HepG2 (cell line): ENCODE results near the gene CITED4. TPM values are rescaled to one million over a fixed set of nuclear protein-coding genes. Genes with fewer than 3 reads are reported as not detected.

ENCODE experiments used
- ATAC-seq: fragments of 200-7000 bp; cut with Tn5 transposase; 3 replicates; pipeline ENCODE4 v1.9.1; 2020; ENCODE audit warnings: mild to moderate bottlenecking, moderate library complexity
- BruUV-seq: library from RNA; stranded (reverse); fragments of 400-500 nt; replicated peaks from 2 replicates; lab custom pipeline; 2021; lab: Mats Ljungman, UMichigan
- CTCF ChIA-PET: fragments of 300-600 bp; formaldehyde crosslinking; extraction: SDS; loops from one replicate; lab custom pipeline; 2021; ENCODE audit warnings: low total read pairs, inconsistent platforms, low intra/inter-chr PET ratio; lab: Yijun Ruan, JAX
- POLR2A ChIA-PET: fragments of 350-600 bp; sonication (Branson Sonifier 250); formaldehyde crosslinking; loops from one replicate; lab custom pipeline; 2020; ENCODE audit warnings: antibody characterized with exemption, inconsistent platforms; lab: Yijun Ruan, JAX
- DNase-seq: peaks from one replicate; pipeline ENCODE4 v3.0.0-alpha.2; 2015; ENCODE audit warnings: low spot score
- FAIRE-seq: peaks from 3 replicates; lab custom pipeline; 2011; peaks lifted over from hg19 to GRCh38; lab: Jason Lieb, UNC
- H2AFZ ChIP-seq: one replicate; pipeline ENCODE4 v1.6.1; 2011; ENCODE audit warnings: low read length, inconsistent platforms
- H3K27ac ChIP-seq: fragments of 300-600 bp; 3 replicates; pipeline ENCODE4 v1.8.0; 2011; ENCODE audit warnings: mixed run types, mild to moderate bottlenecking, mixed read lengths, low read length, inconsistent platforms; ENCODE audit not compliant: insufficient read depth; ENCODE audit errors: extremely low read length
- H3K27me3 ChIP-seq, 2 experiments: fragments of 200-600 bp in 1 of 2; 2 replicates in 1 of 2; 3 replicates in 1 of 2; pipeline versions ENCODE4 v1.6.0 to v1.8.0; 2011; ENCODE audit warnings: low read length in 2 of 2, mild to moderate bottlenecking in 2 of 2, moderate library complexity in 2 of 2, inconsistent platforms in 1 of 2; ENCODE audit not compliant: insufficient read depth in 2 of 2, control insufficient read depth in 1 of 2
- H3K36me3 ChIP-seq, 2 experiments: fragments of 200-600 bp in 1 of 2; replicated peaks in 1 of 2; 2 replicates in 1 of 2; 3 replicates in 1 of 2; pipeline versions ENCODE4 v1.5.1 to v1.8.0; 2011; ENCODE audit warnings: low read length in 2 of 2, inconsistent platforms in 1 of 2; ENCODE audit not compliant: insufficient read depth in 2 of 2, control insufficient read depth in 1 of 2
- H3K4me1 ChIP-seq: 2 replicates; pipeline ENCODE4 v1.5.1; 2012; ENCODE audit warnings: low read length, inconsistent platforms; ENCODE audit not compliant: insufficient read depth
- H3K4me2 ChIP-seq: 2 replicates; pipeline ENCODE4 v1.6.0; 2011; ENCODE audit warnings: low read depth, low read length, inconsistent platforms
- H3K4me3 ChIP-seq, 3 experiments: fragments of 200-600 bp in 1 of 3; sonication (generic), shearing (Covaris generic) in 1 of 3; replicated peaks in 1 of 3; 2 replicates each; pipeline ENCODE4 v1.5.1; 2011 to 2016; ENCODE audit warnings: low read length in 3 of 3, inconsistent platforms in 2 of 3, low read depth in 2 of 3, mild to moderate bottlenecking in 2 of 3, control low read depth in 1 of 3, mixed read lengths in 1 of 3; ENCODE audit not compliant: insufficient read depth in 1 of 3
- H3K79me2 ChIP-seq: one replicate; pipeline ENCODE4 v1.6.1; 2011; ENCODE audit warnings: low read length, inconsistent platforms; ENCODE audit not compliant: insufficient read depth
- H3K9ac ChIP-seq: 2 replicates; pipeline ENCODE4 v1.6.0; 2011; ENCODE audit warnings: mild to moderate bottlenecking, low read depth, low read length, inconsistent platforms; ENCODE audit not compliant: insufficient read depth
- H3K9me3 ChIP-seq: 2 replicates; pipeline ENCODE4 v1.5.1; 2012; ENCODE audit warnings: mild to moderate bottlenecking, low read length
- H4K20me1 ChIP-seq: 2 replicates; pipeline ENCODE4 v1.6.0; 2011; ENCODE audit warnings: inconsistent platforms, mild to moderate bottlenecking, low read length, moderate library complexity; ENCODE audit not compliant: insufficient read depth
- BRF2 ChIP-seq: sonication (generic); formaldehyde crosslinking; IDR thresholded peaks from 2 replicates; pipeline ENCODE4 v1.8.1; 2022; ENCODE audit warnings: mild to moderate bottlenecking, missing genetic modification reagents
- NFYC ChIP-seq: IDR thresholded peaks from 2 replicates; pipeline ENCODE4 v1.6.1; 2016; ENCODE audit warnings: missing genetic modification reagents, missing compliant biosample characterization
- SKIL ChIP-seq: sonication (generic); formaldehyde crosslinking; IDR thresholded peaks from 2 replicates; pipeline ENCODE4 v1.8.0; 2022; ENCODE audit warnings: missing genetic modification reagents, mild to moderate bottlenecking, moderate library complexity, borderline replicate concordance
- ZMYM4 ChIP-seq: sonication (generic); formaldehyde crosslinking; IDR thresholded peaks from 2 replicates; pipeline ENCODE4 v1.8.1; 2023; ENCODE audit warnings: mild to moderate bottlenecking, missing genetic modification reagents
- ZNF121 ChIP-seq: sonication (generic); formaldehyde crosslinking; IDR thresholded peaks from 2 replicates; pipeline ENCODE4 v1.5.0; 2020; ENCODE audit warnings: mild to moderate bottlenecking, missing genetic modification reagents
- ZNF317 ChIP-seq: sonication (generic); formaldehyde crosslinking; IDR thresholded peaks from 2 replicates; pipeline ENCODE4 v1.5.0; 2020; ENCODE audit warnings: mild to moderate bottlenecking, missing genetic modification reagents
- ZNF329 ChIP-seq: sonication (generic); formaldehyde crosslinking; IDR thresholded peaks from 2 replicates; pipeline ENCODE4 v1.9.0; 2021; ENCODE audit warnings: low read depth, mild to moderate bottlenecking, missing genetic modification reagents
- ZNF576 ChIP-seq: sonication (generic); formaldehyde crosslinking; IDR thresholded peaks from 2 replicates; pipeline ENCODE4 v1.4.0; 2020; ENCODE audit warnings: mild to moderate bottlenecking, missing genetic modification reagents
- ZSCAN25 ChIP-seq: sonication (generic); formaldehyde crosslinking; IDR thresholded peaks from 2 replicates; pipeline ENCODE4 v1.8.0; 2022; ENCODE audit warnings: mild to moderate bottlenecking, missing genetic modification reagents
- WGBS: methylation state at CpG from one replicate; pipeline ENCODE4 v1.1.6; 2017; ENCODE audit warnings: low lambda C conversion rate; 5-methylcytosine and 5-hydroxymethylcytosine counted together
- in situ Hi-C: cut with HindIII; loops from 2 replicates; pipeline ENCODE4 v1.10.0; 2017; ENCODE audit warnings: low pct_unique_long_range_greater_than_20kb; ENCODE audit not compliant: extremely low pct_ligation_motif_present
- intact Hi-C: fragments of 100-400 bp; cut with micrococcal nuclease; formaldehyde crosslinking; loops from one replicate; pipeline ENCODE4 v1.10.0; 2022; ENCODE audit not compliant: unreplicated experiment
- polyA plus RNA-seq, 8 experiments: library from polyadenylated mRNA; depleted of rRNA in 3 of 8; stranded (reverse) in 7 of 8; unstranded in 1 of 8; fragments of >200 nt; fragmentation: Illumina TruSeq in 4 of 8; extraction: Trizol in 4 of 8; gene quantifications; 2 replicates each; pipeline versions ENCODE4 v1.2.1 to v1.2.3, GENCODE V29; 2011 to 2016; ENCODE audit warnings: low read depth in 4 of 8, missing spikeins in 1 of 8, mixed read lengths in 1 of 8; ENCODE audit not compliant: insufficient read depth in 1 of 8
- total RNA-seq, 5 experiments: library from RNA; depleted of rRNA; stranded (reverse); fragments of >200 nt; fragmentation: Illumina TruSeq; extraction: Trizol; gene quantifications; 2 replicates each; pipeline ENCODE4 v1.2.3, GENCODE V29; 2016; ENCODE audit warnings: low read depth in 1 of 5
- TF ChIP-seq, protein P1 (sequence below): sonication (generic); formaldehyde crosslinking; IDR thresholded peaks from 2 replicates; pipeline ENCODE4 v1.5.0; 2020; ENCODE audit warnings: mild to moderate bottlenecking, missing genetic modification reagents
- TF ChIP-seq, protein P2 (sequence below): sonication (generic); formaldehyde crosslinking; IDR thresholded peaks from 2 replicates; pipeline ENCODE4 v1.4.0; 2020; ENCODE audit warnings: mild to moderate bottlenecking, missing genetic modification reagents

Gene CITED4
- total and polyA plus RNA-seq, 2 of the 13 experiments (the other 11 are each of a cell fraction or from before 2014, with no cell fraction given) = 1.5 to 9.9 TPM

GRCh38 chr1:40892354-40892753, 30.2 kb upstream of the CITED4 start:
- no peaks in the 10 kb centered on the region; a peak in 1 of 5 replicates for H3K27me3 ChIP-seq
- peaks cover 28% of the 10 kb centered on the region for H3K4me1 ChIP-seq
- intact Hi-C loops (no loop called here), in situ Hi-C loops (no loop called here)
- BruUV-seq = no TSS peak
- no peak overlapping the region for H3K27ac ChIP-seq
- no peaks in the 10 kb centered on the region for H4K20me1 ChIP-seq
- no peaks in the 10 kb centered on the region for H3K36me3 ChIP-seq
- H3K4me3 ChIP-seq = no peak overlapping the region
- H3K9ac ChIP-seq = no peak overlapping the region
- H2AFZ ChIP-seq = no peak overlapping the region
- peaks cover 22% of the 10 kb centered on the region for H3K9me3 ChIP-seq
- CTCF ChIA-PET = no interaction called here
- POLR2A ChIA-PET = no interaction called here
- FAIRE-seq (no peak), ATAC-seq (no peak), DNase-seq (no peak)
- no peak for TF ChIP-seq ZNF317 (CRISPR knock-in tag)
- TF ChIP-seq, protein P1, sequence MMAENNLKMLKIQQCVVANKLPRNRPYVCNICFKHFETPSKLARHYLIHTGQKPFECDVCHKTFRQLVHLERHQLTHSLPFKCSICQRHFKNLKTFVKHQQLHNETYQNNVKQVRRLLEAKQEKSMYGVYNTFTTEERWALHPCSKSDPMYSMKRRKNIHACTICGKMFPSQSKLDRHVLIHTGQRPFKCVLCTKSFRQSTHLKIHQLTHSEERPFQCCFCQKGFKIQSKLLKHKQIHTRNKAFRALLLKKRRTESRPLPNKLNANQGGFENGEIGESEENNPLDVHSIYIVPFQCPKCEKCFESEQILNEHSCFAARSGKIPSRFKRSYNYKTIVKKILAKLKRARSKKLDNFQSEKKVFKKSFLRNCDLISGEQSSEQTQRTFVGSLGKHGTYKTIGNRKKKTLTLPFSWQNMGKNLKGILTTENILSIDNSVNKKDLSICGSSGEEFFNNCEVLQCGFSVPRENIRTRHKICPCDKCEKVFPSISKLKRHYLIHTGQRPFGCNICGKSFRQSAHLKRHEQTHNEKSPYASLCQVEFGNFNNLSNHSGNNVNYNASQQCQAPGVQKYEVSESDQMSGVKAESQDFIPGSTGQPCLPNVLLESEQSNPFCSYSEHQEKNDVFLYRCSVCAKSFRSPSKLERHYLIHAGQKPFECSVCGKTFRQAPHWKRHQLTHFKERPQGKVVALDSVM (CRISPR knock-in tag) = peak; percentile 83
- TF ChIP-seq ZNF121 = peak; percentile 75
- WGBS = 0% methylated on average over 2 of the region's 2 CpGs
- no peaks in the 10 kb centered on the region for H3K79me2 ChIP-seq
- H3K4me2 ChIP-seq = no peak overlapping the region

- ChIA-PET POLR2A (interaction anchor here (0.7 kb wide), 1 partner anchor 28 kb away, joined by 4 read pairs; the partner anchor contains the start of gene CITED4), CTCF (no interaction called here)
- Histone ChIP-seq H3K27me3 (no peaks in the 10 kb centered on the region; a peak in 2 of 5 replicates), H3K4me3 (no peak overlapping the region), H3K4me1 (peaks cover 29% of the 10 kb centered on the region), H3K4me2 (no peak overlapping the region), H2AFZ (no peak overlapping the region), H3K27ac (no peak overlapping the region), H3K79me2 (no peaks in the 10 kb centered on the region), H4K20me1 (no peaks in the 10 kb centered on the region), H3K9me3 (peaks cover 22% of the 10 kb centered on the region), H3K9ac (no peak overlapping the region), H3K36me3 (no peaks in the 10 kb centered on the region)
- DNase-seq (no peak), ATAC-seq (no peak), FAIRE-seq (no peak)
- no TSS peak for BruUV-seq
- 46% methylated on average over 2 of the region's 2 CpGs for WGBS
- in situ Hi-C loops (no loop called here), intact Hi-C loops (no loop called here)
- TF ChIP-seq ZSCAN25 (CRISPR knock-in tag) (no peak), ZMYM4 (CRISPR knock-in tag) (no peak), SKIL (CRISPR knock-in tag) (no peak), ZNF329 (CRISPR knock-in tag) (no peak), NFYC (CRISPR knock-in tag) (no peak), ZNF576 (CRISPR knock-in tag) (no peak), BRF2 (CRISPR knock-in tag) (no peak)
- TF ChIP-seq, protein P2, sequence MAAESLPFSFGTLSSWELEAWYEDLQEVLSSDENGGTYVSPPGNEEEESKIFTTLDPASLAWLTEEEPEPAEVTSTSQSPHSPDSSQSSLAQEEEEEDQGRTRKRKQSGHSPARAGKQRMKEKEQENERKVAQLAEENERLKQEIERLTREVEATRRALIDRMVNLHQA (CRISPR knock-in tag) = no peak
These were observed 28.6 kb upstream of the CITED4 start for GRCh38 chr1:40890771-40891170.
